MM.1S (cell line): ENCODE measurements around the gene GALE.
A peak's percentile ranks its signal among the peaks of the same experiment; 100 is the strongest.

Source experiments
- DNase-seq: peaks from one replicate; pipeline ENCODE4 v3.0.0-alpha.2; 2015
- H2AFZ ChIP-seq: fragments of 300-600 bp; sonication (generic); 2 replicates; pipeline ENCODE4 v1.6.0; 2016; ENCODE audit warnings: antibody characterized with exemption, low read length
- H3F3A ChIP-seq: fragments of 300-600 bp; sonication (generic); 2 replicates; pipeline ENCODE4 v1.6.1; 2016; ENCODE audit warnings: mild to moderate bottlenecking, antibody characterized with exemption, low read length, moderate library complexity, mixed read lengths; ENCODE audit not compliant: insufficient read depth
- H3K27ac ChIP-seq: fragments of 300-600 bp; sonication (generic); 2 replicates; pipeline ENCODE4 v1.5.1; 2016; ENCODE audit warnings: mild to moderate bottlenecking, low read length
- H3K27me3 ChIP-seq: fragments of 300-600 bp; sonication (generic); replicated peaks from 2 replicates; pipeline ENCODE4 v1.6.0; 2016; ENCODE audit warnings: low read length; ENCODE audit not compliant: insufficient read depth
- H3K36me3 ChIP-seq: fragments of 300-600 bp; sonication (generic); replicated peaks from 2 replicates; pipeline ENCODE4 v1.6.1; 2016; ENCODE audit warnings: mild to moderate bottlenecking, low read length, mixed read lengths; ENCODE audit not compliant: insufficient read depth
- H3K4me1 ChIP-seq: fragments of 300-600 bp; sonication (generic); 2 replicates; pipeline ENCODE4 v1.6.1; 2016; ENCODE audit warnings: low read length, mixed read lengths
- H3K4me2 ChIP-seq: fragments of 300-600 bp; sonication (generic); 2 replicates; pipeline ENCODE4 v1.6.0; 2016; ENCODE audit warnings: low read depth, low read length
- H3K4me3 ChIP-seq: fragments of 300-600 bp; sonication (generic); 2 replicates; pipeline ENCODE4 v1.5.1; 2016; ENCODE audit warnings: low read length, mixed read lengths
- H3K79me2 ChIP-seq: fragments of 300-600 bp; sonication (generic); 2 replicates; pipeline ENCODE4 v1.6.1; 2016; ENCODE audit warnings: mixed run types, low read length, mixed read lengths
- H3K9ac ChIP-seq: fragments of 300-600 bp; sonication (generic); 2 replicates; pipeline ENCODE4 v1.6.1; 2016; ENCODE audit warnings: low read length, mixed read lengths
- H3K9me2 ChIP-seq: fragments of 300-600 bp; sonication (generic); replicated peaks from 2 replicates; pipeline ENCODE4 v1.6.1; 2016; ENCODE audit warnings: mild to moderate bottlenecking, low read length, mixed read lengths; ENCODE audit not compliant: insufficient read depth
- H3K9me3 ChIP-seq: fragments of 300-600 bp; sonication (generic); replicated peaks from 2 replicates; pipeline ENCODE4 v1.6.1; 2016; ENCODE audit warnings: mild to moderate bottlenecking, low read length, mixed read lengths; ENCODE audit not compliant: insufficient read depth
- H4K20me1 ChIP-seq: fragments of 300-600 bp; sonication (generic); 2 replicates; pipeline ENCODE4 v1.6.1; 2016; ENCODE audit warnings: mild to moderate bottlenecking, low read length, moderate library complexity, mixed read lengths; ENCODE audit not compliant: insufficient read depth
- CTCF ChIP-seq: fragments of 300-600 bp; sonication (generic); IDR thresholded peaks from 2 replicates; pipeline ENCODE4 v1.5.1; 2016; ENCODE audit warnings: antibody characterized with exemption, low read length, mixed read lengths
- EZH2 ChIP-seq: fragments of 300-600 bp; sonication (generic); optimal IDR thresholded peaks from 2 replicates; pipeline ENCODE3; 2017; ENCODE audit warnings: low read depth, mild to moderate bottlenecking, antibody characterized with exemption, low read length, mixed read lengths
- EZH2phosphoT487 ChIP-seq: fragments of 300-600 bp; sonication (generic); IDR thresholded peaks from 2 replicates; pipeline ENCODE4 v1.6.1; 2018; ENCODE audit warnings: antibody characterized with exemption, low read length

The GALE gene

GRCh38 chr1:23799255-23799569 is 1.3 kb downstream of the GALE start:
- Histone ChIP-seq H3K27ac (no peak overlapping the region), H3K9me3 (no peaks in the 10 kb centered on the region), H4K20me1 (no peaks in the 10 kb centered on the region), H3K4me1 (peaks cover 12% of the 10 kb centered on the region; the same call in 1 of the 2 replicates), H3K27me3 (no peaks in the 10 kb centered on the region), H3K9me2 (no peaks in the 10 kb centered on the region), H3K4me3 (peak overlapping the region; percentile 82), H3K79me2 (no peaks in the 10 kb centered on the region), H3K4me2 (peak overlapping the region; percentile 98), H2AFZ (no peak overlapping the region), H3F3A (peaks cover 9% of the 10 kb centered on the region; the same call in 1 of the 2 replicates), H3K9ac (peak overlapping the region; percentile 91; the same call in 1 of the 2 replicates), H3K36me3 (no peaks in the 10 kb centered on the region)
- TF ChIP-seq EZH2 (no peak), CTCF (no peak), EZH2phosphoT487 (no peak)
- DNase-seq = no peak

GRCh38 chr1:23798662-23799142 is 1.9 kb downstream of the GALE start:
- Histone ChIP-seq H4K20me1 (no peaks in the 10 kb centered on the region), H3K79me2 (no peaks in the 10 kb centered on the region), H3K4me1 (peaks cover 12% of the 10 kb centered on the region; the same call in 1 of the 2 replicates), H3K36me3 (no peaks in the 10 kb centered on the region), H3K9me2 (no peaks in the 10 kb centered on the region), H3K27me3 (no peaks in the 10 kb centered on the region), H3F3A (peaks cover 9% of the 10 kb centered on the region; the same call in 1 of the 2 replicates), H3K27ac (no peak overlapping the region), H3K9ac (no peak overlapping the region), H2AFZ (no peak overlapping the region), H3K4me2 (no peak overlapping the region), H3K9me3 (no peaks in the 10 kb centered on the region), H3K4me3 (no peak overlapping the region)
- DNase-seq = no peak
- TF ChIP-seq EZH2 (no peak), CTCF (no peak), EZH2phosphoT487 (no peak)

GRCh38 chr1:23797478-23798448 is 2.8 kb downstream of the GALE start:
- Histone ChIP-seq H3K27ac (no peak overlapping the region), H3F3A (peaks cover 9% of the 10 kb centered on the region; the same call in 1 of the 2 replicates), H3K4me2 (no peak overlapping the region), H3K4me1 (peaks cover 12% of the 10 kb centered on the region; the same call in 1 of the 2 replicates), H4K20me1 (no peaks in the 10 kb centered on the region), H3K27me3 (no peaks in the 10 kb centered on the region), H2AFZ (no peak overlapping the region), H3K4me3 (no peak overlapping the region), H3K79me2 (peaks cover 8% of the 10 kb centered on the region), H3K36me3 (no peaks in the 10 kb centered on the region), H3K9ac (no peak overlapping the region), H3K9me3 (no peaks in the 10 kb centered on the region), H3K9me2 (no peaks in the 10 kb centered on the region)
- DNase-seq = no peak
- no peak for TF ChIP-seq CTCF
- TF ChIP-seq EZH2 = no peak
- TF ChIP-seq EZH2phosphoT487 = no peak
